OCI-LY3 (cell line): Measurements from ENCODE around the gene CLEC18C.

Experiments used
- EZH2phosphoT487 ChIP-seq: fragments of 200-600 bp; shearing (Covaris generic); IDR thresholded peaks from 2 replicates; pipeline ENCODE4 v1.6.1; 2018; ENCODE audit warnings: antibody characterized with exemption, mixed run types, low read depth
- TF ChIP-seq, protein P1 (sequence below): fragments of 200-600, 300-600 bp; sonication (generic); IDR thresholded peaks from 2 replicates; pipeline ENCODE4 v1.5.1; 2014; ENCODE audit warnings: antibody characterized with exemption, low read length, low read depth

DNA sequence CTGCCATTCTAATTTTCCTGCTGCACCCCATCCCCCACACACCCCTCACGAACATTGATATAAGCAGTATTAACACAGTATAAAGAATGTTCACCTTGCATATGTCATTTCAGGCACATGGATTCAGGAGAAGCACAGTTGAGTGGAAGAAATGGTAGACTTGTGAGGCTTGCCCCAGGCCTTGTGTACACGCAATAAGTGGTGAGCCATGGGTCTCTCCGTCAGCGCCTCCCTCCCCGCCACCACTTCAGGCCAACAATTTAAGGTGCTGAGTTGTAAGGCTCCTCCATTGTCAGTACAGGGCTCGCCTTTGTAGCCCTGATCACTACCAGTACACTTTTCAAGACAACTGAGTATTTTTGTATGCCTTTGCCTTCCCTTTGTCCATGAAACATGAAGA lies 12.2 kb upstream of the CLEC18C start:
- TF ChIP-seq, protein P1, sequence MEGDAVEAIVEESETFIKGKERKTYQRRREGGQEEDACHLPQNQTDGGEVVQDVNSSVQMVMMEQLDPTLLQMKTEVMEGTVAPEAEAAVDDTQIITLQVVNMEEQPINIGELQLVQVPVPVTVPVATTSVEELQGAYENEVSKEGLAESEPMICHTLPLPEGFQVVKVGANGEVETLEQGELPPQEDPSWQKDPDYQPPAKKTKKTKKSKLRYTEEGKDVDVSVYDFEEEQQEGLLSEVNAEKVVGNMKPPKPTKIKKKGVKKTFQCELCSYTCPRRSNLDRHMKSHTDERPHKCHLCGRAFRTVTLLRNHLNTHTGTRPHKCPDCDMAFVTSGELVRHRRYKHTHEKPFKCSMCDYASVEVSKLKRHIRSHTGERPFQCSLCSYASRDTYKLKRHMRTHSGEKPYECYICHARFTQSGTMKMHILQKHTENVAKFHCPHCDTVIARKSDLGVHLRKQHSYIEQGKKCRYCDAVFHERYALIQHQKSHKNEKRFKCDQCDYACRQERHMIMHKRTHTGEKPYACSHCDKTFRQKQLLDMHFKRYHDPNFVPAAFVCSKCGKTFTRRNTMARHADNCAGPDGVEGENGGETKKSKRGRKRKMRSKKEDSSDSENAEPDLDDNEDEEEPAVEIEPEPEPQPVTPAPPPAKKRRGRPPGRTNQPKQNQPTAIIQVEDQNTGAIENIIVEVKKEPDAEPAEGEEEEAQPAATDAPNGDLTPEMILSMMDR = no peak
- no peak for TF ChIP-seq EZH2phosphoT487
